H9 (cell line): Measurements from ENCODE around the gene DCX. TPM values are rescaled to one million over a fixed set of nuclear protein-coding genes. Genes with fewer than 3 reads are reported as not detected.

ENCODE experiments used
- DNase-seq: peaks from one replicate; pipeline ENCODE4 v3.0.0-alpha.2; 2017
- H2AFZ ChIP-seq: one replicate; pipeline ENCODE4 v1.6.1; 2013; ENCODE audit warnings: mild to moderate bottlenecking, low read length, control low read depth, moderate library complexity
- H2AK5ac ChIP-seq: 2 replicates; pipeline ENCODE4 v1.6.1; 2013; ENCODE audit warnings: low read length, control low read depth, mixed read lengths; ENCODE audit not compliant: insufficient read length
- H2BK120ac ChIP-seq: one replicate; pipeline ENCODE4 v1.6.1; 2013; ENCODE audit warnings: low read depth, mild to moderate bottlenecking, low read length, control low read depth, inconsistent platforms; ENCODE audit not compliant: poor library complexity, severe bottlenecking
- H2BK12ac ChIP-seq: 2 replicates; pipeline ENCODE4 v1.6.1; 2013; ENCODE audit warnings: low read length, control low read depth, mixed read lengths, low read depth; ENCODE audit not compliant: insufficient read length
- H2BK15ac ChIP-seq: 2 replicates; pipeline ENCODE4 v1.6.1; 2013; ENCODE audit warnings: low read depth, low read length, control low read depth
- H2BK20ac ChIP-seq: one replicate; pipeline ENCODE4 v1.6.1; 2013; ENCODE audit warnings: low read depth, mild to moderate bottlenecking, low read length, control low read depth, inconsistent platforms; ENCODE audit not compliant: poor library complexity, severe bottlenecking
- H2BK5ac ChIP-seq: 2 replicates; pipeline ENCODE4 v1.6.1; 2013; ENCODE audit warnings: low read length, control low read depth, mixed read lengths; ENCODE audit not compliant: insufficient read length
- H3K14ac ChIP-seq: 2 replicates; pipeline ENCODE4 v1.6.1; 2013; ENCODE audit warnings: low read length, control low read depth; ENCODE audit not compliant: insufficient read depth
- H3K18ac ChIP-seq: 2 replicates; pipeline ENCODE4 v1.6.1; 2013; ENCODE audit warnings: low read depth, mild to moderate bottlenecking, mixed read lengths, low read length, control low read depth; ENCODE audit not compliant: insufficient read length
- H3K23ac ChIP-seq: 2 replicates; pipeline ENCODE4 v1.6.1; 2013; ENCODE audit warnings: low read length, control low read depth, mixed read lengths, low read depth; ENCODE audit not compliant: insufficient read length
- H3K23me2 ChIP-seq: 2 replicates; pipeline ENCODE4 v1.6.1; 2013; ENCODE audit warnings: low read depth, mild to moderate bottlenecking, mixed read lengths, low read length, control low read depth; ENCODE audit not compliant: insufficient read length, poor library complexity, severe bottlenecking
- H3K27ac ChIP-seq: 2 replicates; pipeline ENCODE4 v1.5.1; 2013; ENCODE audit warnings: low read length, control low read depth, mixed read lengths, low read depth; ENCODE audit not compliant: insufficient read length
- H3K27me3 ChIP-seq: 2 replicates; pipeline ENCODE4 v1.6.1; 2013; ENCODE audit warnings: low read length, control low read depth, inconsistent platforms; ENCODE audit not compliant: insufficient read depth
- H3K4ac ChIP-seq: 2 replicates; pipeline ENCODE4 v1.6.1; 2013; ENCODE audit warnings: low read depth, mild to moderate bottlenecking, control low read depth, inconsistent platforms, low read length, moderate library complexity
- H3K4me1 ChIP-seq: 2 replicates; pipeline ENCODE4 v1.6.1; 2013; ENCODE audit warnings: low read length, control low read depth, inconsistent platforms; ENCODE audit not compliant: insufficient read depth
- H3K4me2 ChIP-seq: 2 replicates; pipeline ENCODE4 v1.6.1; 2013; ENCODE audit warnings: low read length, control low read depth, mixed read lengths; ENCODE audit not compliant: insufficient read length, insufficient read depth
- H3K56ac ChIP-seq: 2 replicates; pipeline ENCODE4 v1.6.1; 2013; ENCODE audit warnings: low read depth, mild to moderate bottlenecking, mixed read lengths, low read length, control low read depth; ENCODE audit not compliant: insufficient read length
- H3K79me1 ChIP-seq: 2 replicates; pipeline ENCODE4 v1.6.1; 2013; ENCODE audit warnings: low read depth, mild to moderate bottlenecking, moderate library complexity, low read length, control low read depth, inconsistent platforms; ENCODE audit not compliant: insufficient read depth, poor library complexity, severe bottlenecking
- H3K79me2 ChIP-seq: 2 replicates; pipeline ENCODE4 v1.6.1; 2013; ENCODE audit warnings: low read length, control low read depth, inconsistent platforms; ENCODE audit not compliant: insufficient read depth
- H3K9ac ChIP-seq: 2 replicates; pipeline ENCODE4 v1.6.1; 2013; ENCODE audit warnings: low read length, control low read depth, mixed read lengths; ENCODE audit not compliant: insufficient read length; ENCODE audit errors: extremely low read depth
- H3K9me3 ChIP-seq: one replicate; pipeline ENCODE4 v1.6.1; 2013; ENCODE audit warnings: low read depth, low read length, inconsistent platforms; ENCODE audit not compliant: control insufficient read depth
- H3T11ph ChIP-seq: one replicate; pipeline ENCODE4 v1.6.1; 2013; ENCODE audit warnings: mild to moderate bottlenecking, low read length, control low read depth, inconsistent platforms
- H4K20me1 ChIP-seq: one replicate; pipeline ENCODE4 v1.6.1; 2013; ENCODE audit not compliant: control insufficient read depth, insufficient read length, insufficient read depth
- H4K5ac ChIP-seq: 2 replicates; pipeline ENCODE4 v1.6.1; 2013; ENCODE audit warnings: low read depth, mild to moderate bottlenecking, mixed read lengths, low read length, control low read depth; ENCODE audit not compliant: insufficient read length
- H4K8ac ChIP-seq: replicated peaks from 2 replicates; pipeline ENCODE4 v1.6.1; 2013; ENCODE audit warnings: low read length, control low read depth, mixed read lengths, low read depth; ENCODE audit not compliant: insufficient read length
- H4K91ac ChIP-seq: 2 replicates; pipeline ENCODE4 v1.6.1; 2013; ENCODE audit warnings: low read depth, mild to moderate bottlenecking, moderate library complexity, mixed read lengths, low read length, control low read depth; ENCODE audit not compliant: insufficient read length
- H3K27ac Mint-ChIP-seq, 3 experiments: 2 replicates in 2 of 3; 3 replicates in 1 of 3; pipeline ENCODE4 v1.8.0; 2020 to 2021; ENCODE audit warnings: mixed read lengths in 3 of 3, mild to moderate bottlenecking in 1 of 3, moderate library complexity in 1 of 3
- H3K27me3 Mint-ChIP-seq: 2 replicates; pipeline ENCODE4 v1.8.0; 2021; ENCODE audit warnings: low read depth, mild to moderate bottlenecking, moderate library complexity, mixed read lengths
- H3K36me3 Mint-ChIP-seq, 3 experiments: 2 replicates in 2 of 3; 3 replicates in 1 of 3; pipeline ENCODE4 v1.8.0; 2020 to 2021; ENCODE audit warnings: low read depth in 3 of 3, mixed read lengths in 3 of 3; ENCODE audit not compliant: insufficient read depth in 1 of 3
- H3K4me1 Mint-ChIP-seq, 2 experiments: 2 replicates each; pipeline ENCODE4 v1.8.0; 2020; ENCODE audit warnings: mixed read lengths in 2 of 2
- H3K4me3 Mint-ChIP-seq, 2 experiments: 2 replicates in 1 of 2; 3 replicates in 1 of 2; pipeline ENCODE4 v1.8.0; 2020 to 2021; ENCODE audit warnings: mild to moderate bottlenecking in 2 of 2, mixed read lengths in 2 of 2, moderate library complexity in 1 of 2
- H3K9me3 Mint-ChIP-seq, 2 experiments: 2 replicates in 1 of 2; 3 replicates in 1 of 2; pipeline ENCODE4 v1.8.0; 2020; ENCODE audit warnings: mild to moderate bottlenecking in 2 of 2, mixed read lengths in 2 of 2, moderate library complexity in 1 of 2
- CTCF ChIP-seq: fragments of 200-600 bp; sonication (generic); conservative IDR thresholded peaks from 3 replicates; pipeline ENCODE4 v1.8.0; 2021; ENCODE audit warnings: antibody characterized with exemption, mild to moderate bottlenecking
- WGBS: extraction: QIAGEN DNeasy Blood & Tissue Kit; methylation state at CpG from one replicate; pipeline ENCODE4 v1.1.7; 2013; ENCODE audit warnings: missing lambda C conversion rate, low lambda C conversion rate, mixed read lengths; ENCODE audit not compliant: insufficient read length; ENCODE audit errors: extremely low coverage; 5-methylcytosine and 5-hydroxymethylcytosine counted together
- total RNA-seq: library from RNA; stranded (reverse); gene quantifications from 2 replicates; pipeline ENCODE4 v1.2.1, GENCODE V29; 2021

DCX gene
- total RNA-seq, 1 experiment from 2014 or later: 2.0 TPM

DNA sequence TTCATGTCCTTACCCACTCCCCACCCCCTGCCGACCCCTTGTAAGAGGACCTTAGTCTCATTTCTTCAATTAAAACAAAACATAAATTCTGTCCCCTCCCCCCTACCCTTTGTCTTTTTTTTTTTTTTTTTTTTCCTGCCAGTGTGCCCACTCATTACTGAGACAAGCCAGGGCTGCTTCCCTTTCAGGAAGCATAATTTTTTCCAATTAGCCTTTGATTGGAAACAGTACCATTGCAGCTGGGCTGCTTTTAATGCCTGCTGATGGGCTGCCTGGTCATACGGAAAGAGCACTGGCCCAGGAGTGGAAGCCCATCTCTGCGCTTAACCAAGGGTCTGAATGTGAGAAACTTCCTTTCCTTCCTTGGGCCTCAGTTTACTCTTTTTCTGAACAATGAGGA, 123.2 kb downstream of the DCX start:
- H3K27ac ChIP-seq: no peak overlapping the region
- no peak overlapping the region for H3K14ac ChIP-seq
- H4K91ac ChIP-seq: no peak overlapping the region
- no peaks in the 10 kb centered on the region for H3K27me3 ChIP-seq
- H3K9ac ChIP-seq: no peak overlapping the region
- H2BK15ac ChIP-seq: no peak overlapping the region
- H2BK12ac ChIP-seq: no peak overlapping the region
- Mint-ChIP-seq H3K36me3 (no peaks in the 10 kb centered on the region), H3K27ac (no peak overlapping the region), H3K4me1 (peaks cover 0 to 6% of the 10 kb centered on the region in 2 experiments; a peak in 3 of 4 replicates), H3K4me3 (no peak overlapping the region), H3K9me3 (no peaks in the 10 kb centered on the region; a peak in 1 of 5 replicates), H3K27me3 (peaks cover 3% of the 10 kb centered on the region; the same call in 1 of the 2 replicates)
- no peak overlapping the region for H4K8ac ChIP-seq
- H3K4me1 ChIP-seq: no peaks in the 10 kb centered on the region; the same call in 1 of the 2 replicates
- H4K5ac ChIP-seq: no peak overlapping the region
- no CpG with 5 or more reads among the region's 3 CpGs for WGBS
- no peak overlapping the region for H2AK5ac ChIP-seq
- H2BK5ac ChIP-seq: no peak overlapping the region
- H3K4me2 ChIP-seq: no peak overlapping the region
- H3K79me1 ChIP-seq: no peaks in the 10 kb centered on the region
- no peak overlapping the region for H2BK20ac ChIP-seq
- no peak overlapping the region for H3K23ac ChIP-seq
- no peak overlapping the region for H3K4ac ChIP-seq
- H2BK120ac ChIP-seq: no peak overlapping the region
- no peak overlapping the region for H2AFZ ChIP-seq
- H3K56ac ChIP-seq: no peak overlapping the region
- no peaks in the 10 kb centered on the region for H3K9me3 ChIP-seq
- no peaks in the 10 kb centered on the region for H4K20me1 ChIP-seq
- no peak overlapping the region for H3K18ac ChIP-seq
- H3K79me2 ChIP-seq: no peaks in the 10 kb centered on the region
- no peak overlapping the region for H3T11ph ChIP-seq
- no peak for DNase-seq
- H3K23me2 ChIP-seq: no peaks in the 10 kb centered on the region
- TF ChIP-seq CTCF: no peak
